GM12878 (cell line): ENCODE results near the gene TMED5. TPM values are rescaled to one million over a fixed set of nuclear protein-coding genes. Genes with fewer than 3 reads are reported as not detected.

Experiments
- ATAC-seq: fragments of 200-7000 bp; cut with Tn5 transposase; 3 replicates; pipeline ENCODE4 v1.9.1; 2020; ENCODE audit warnings: mild to moderate bottlenecking, moderate library complexity
- BruUV-seq: library from RNA; stranded (reverse); fragments of 400-500 nt; replicated peaks from 2 replicates; lab custom pipeline; 2021; lab: Mats Ljungman, UMichigan
- CTCF ChIA-PET: fragments of 300-600 bp; sonication (Branson Sonifier 250); formaldehyde crosslinking; extraction: SDS; loops from one replicate; lab custom pipeline; 2021; ENCODE audit warnings: inconsistent platforms; lab: Yijun Ruan, JAX
- POLR2A ChIA-PET: fragments of 350-600 bp; formaldehyde crosslinking; extraction: SDS; loops from one replicate; lab custom pipeline; 2021; ENCODE audit warnings: inconsistent platforms; lab: Charles Lee
- RAD21 ChIA-PET: fragments of 300-600 bp; sonication (Branson Sonifier 250); formaldehyde crosslinking; loops from one replicate; lab custom pipeline; 2023; ENCODE audit warnings: antibody characterized with exemption; ENCODE audit not compliant: unreplicated experiment; lab: Charles Lee
- SMC1A ChIA-PET: fragments of 300-600 bp; sonication (Branson Sonifier 250); formaldehyde crosslinking; loops from one replicate; lab custom pipeline; 2023; ENCODE audit not compliant: unreplicated experiment, uncharacterized antibody; lab: Charles Lee
- DNase-seq: peaks from one replicate; pipeline ENCODE4 v3.0.0-alpha.2; 2011; ENCODE audit warnings: low read depth, low spot score
- FAIRE-seq: peaks from 3 replicates; lab custom pipeline; 2011; peaks lifted over from hg19 to GRCh38; lab: Jason Lieb, UNC
- H2AFZ ChIP-seq: 2 replicates; pipeline ENCODE4 v1.6.0; 2011; ENCODE audit warnings: low read depth, low read length, control low read depth; ENCODE audit not compliant: control insufficient read depth
- H3K27ac ChIP-seq: 2 replicates; pipeline ENCODE4 v1.5.1; 2011; ENCODE audit warnings: control low read depth; ENCODE audit not compliant: control insufficient read depth, insufficient read depth
- H3K27me3 ChIP-seq, 2 experiments: replicated peaks in 1 of 2; 2 replicates each; pipeline versions ENCODE4 v1.6.0 to v1.6.1; 2011; ENCODE audit warnings: low read length in 1 of 2; ENCODE audit not compliant: control insufficient read depth in 2 of 2, insufficient read depth in 2 of 2
- H3K36me3 ChIP-seq, 2 experiments: 2 replicates each; pipeline ENCODE4 v1.5.1; 2011; ENCODE audit warnings: low read length in 1 of 2; ENCODE audit not compliant: control insufficient read depth in 2 of 2, insufficient read depth in 2 of 2
- H3K4me1 ChIP-seq: 2 replicates; pipeline ENCODE4 v1.6.1; 2011; ENCODE audit warnings: mild to moderate bottlenecking, low read length, moderate library complexity, mixed read lengths; ENCODE audit not compliant: control insufficient read depth, insufficient read depth
- H3K4me2 ChIP-seq: 2 replicates; pipeline ENCODE4 v1.6.0; 2011; ENCODE audit warnings: control low read depth; ENCODE audit not compliant: control insufficient read depth, insufficient read depth
- H3K4me3 ChIP-seq: fragments of 200-600 bp; sonication (generic); 2 replicates; pipeline ENCODE4 v1.5.1; 2016
- H3K79me2 ChIP-seq: 2 replicates; pipeline ENCODE4 v1.6.0; 2011; ENCODE audit warnings: low read length; ENCODE audit not compliant: control insufficient read depth, insufficient read depth
- H3K9ac ChIP-seq: 2 replicates; pipeline ENCODE4 v1.8.0; 2011; ENCODE audit warnings: low read length, control low read depth, mixed read lengths; ENCODE audit not compliant: control insufficient read depth, insufficient read depth
- H3K9me3 ChIP-seq: replicated peaks from 3 replicates; pipeline ENCODE4 v1.5.1; 2011; ENCODE audit warnings: mild to moderate bottlenecking, low read length; ENCODE audit not compliant: control insufficient read depth, insufficient read depth
- H4K20me1 ChIP-seq: 2 replicates; pipeline ENCODE4 v1.6.0; 2011; ENCODE audit not compliant: control insufficient read depth, insufficient read depth
- BCL3 ChIP-seq: IDR thresholded peaks from 2 replicates; pipeline ENCODE4 v1.6.1; 2011; ENCODE audit warnings: borderline replicate concordance, low read depth, mild to moderate bottlenecking, moderate library complexity, low read length; ENCODE audit not compliant: insufficient read depth, poor library complexity, severe bottlenecking
- CHD2 ChIP-seq: IDR thresholded peaks from 2 replicates; pipeline ENCODE4 v1.6.1; 2011; ENCODE audit warnings: low read depth, low read length, improper control_type of control experiment, borderline replicate concordance
- EED ChIP-seq: sonication (generic); IDR thresholded peaks from 2 replicates; pipeline ENCODE4 v1.6.1; 2016; ENCODE audit warnings: antibody characterized with exemption, low read depth
- JUND ChIP-seq: IDR thresholded peaks from 2 replicates; pipeline ENCODE4 v1.6.1; 2012; ENCODE audit warnings: low read depth, mild to moderate bottlenecking, low read length, improper control_type of control experiment, moderate library complexity
- KLF5 ChIP-seq: fragments of 450-650 bp; IDR thresholded peaks from 2 replicates; pipeline ENCODE4 v1.6.1; 2014; ENCODE audit warnings: mild to moderate bottlenecking; ENCODE audit not compliant: partially characterized antibody
- SP1 ChIP-seq: IDR thresholded peaks from one replicate; pipeline ENCODE4 v1.6.1; 2011; ENCODE audit warnings: low read depth, low read length
- SPI1 ChIP-seq: IDR thresholded peaks from 2 replicates; pipeline ENCODE4 v1.6.1; 2011; ENCODE audit warnings: low read depth, mild to moderate bottlenecking, low read length, moderate library complexity, borderline replicate concordance; ENCODE audit not compliant: insufficient read depth
- TARDBP ChIP-seq: IDR thresholded peaks from 2 replicates; pipeline ENCODE4 v1.6.1; 2016; ENCODE audit warnings: borderline replicate concordance
- ZBTB4 ChIP-seq: fragments of 450-650 bp; formaldehyde crosslinking; IDR thresholded peaks from 2 replicates; pipeline ENCODE4 v1.4.0; 2022; ENCODE audit warnings: mild to moderate bottlenecking, moderate library complexity
- WGBS: methylation state at CpG from one replicate; pipeline ENCODE4 v1.1.6; 2016; ENCODE audit warnings: low lambda C conversion rate; ENCODE audit not compliant: insufficient replicate concordance, insufficient coverage; ENCODE audit errors: missing lambda C conversion rate; 5-methylcytosine and 5-hydroxymethylcytosine counted together
- in situ Hi-C: fragments of 300-500 bp; cut with MboI; formaldehyde crosslinking; loops from 9 replicates; pipeline ENCODE4 v1.14.3; 2018; ENCODE audit warnings: mixed read lengths
- intact Hi-C: fragments of 100-400 bp; cut with micrococcal nuclease; formaldehyde crosslinking; loops from one replicate; pipeline ENCODE4 v1.14.2; 2022; ENCODE audit not compliant: unreplicated experiment
- polyA plus RNA-seq, 11 experiments: library from polyadenylated mRNA; depleted of rRNA in 4 of 11; unstranded in 6 of 11; stranded (reverse) in 5 of 11; fragments of >200 nt; fragmentation: Nextera tagmentation in 4 of 11; fragmentation: Illumina TruSeq in 1 of 11; extraction: Ambion mirVana in 4 of 11; extraction: Trizol in 1 of 11; gene quantifications; 1 replicate in 1 of 11; 2 replicates in 10 of 11; pipeline versions ENCODE4 v1.2.1 to v1.2.3, GENCODE V29; 2011 to 2016; ENCODE audit warnings: inconsistent platforms in 2 of 11, missing spikeins in 2 of 11, low read depth in 1 of 11
- total RNA-seq, 4 experiments: library from RNA; depleted of rRNA in 3 of 4; stranded (reverse); fragments of >200 nt in 3 of 4; fragmentation: Illumina TruSeq in 1 of 4; extraction: Trizol in 1 of 4; gene quantifications; 2 replicates each; pipeline versions ENCODE4 v1.2.1 to v1.2.3, GENCODE V29; 2013 to 2021

The TMED5 gene
- total and polyA plus RNA-seq, 10 of the 15 experiments (the other 5 are each of a cell fraction or from before 2014, with no cell fraction given): 18.5 to 80.6 (median 54.0) TPM

GRCh38 chr1:93199150-93199549, 18.9 kb upstream of the TMED5 start:
- H2AFZ ChIP-seq: no peak overlapping the region
- H3K27me3 ChIP-seq: no peaks in the 10 kb centered on the region
- intact Hi-C loops: no loop called here
- no peak overlapping the region for H3K9ac ChIP-seq
- no peak for FAIRE-seq
- in situ Hi-C loops: no loop called here
- 98% methylated on average over 9 of the region's 9 CpGs for WGBS
- RAD21 ChIA-PET: no interaction called here
- TF ChIP-seq ZBTB4 (CRISPR knock-in tag): no peak
- TF ChIP-seq SP1: no peak
- no peak for TF ChIP-seq JUND
- TF ChIP-seq BCL3: no peak
- TF ChIP-seq KLF5: no peak
- no peak for TF ChIP-seq EED
- no peak for TF ChIP-seq CHD2
- no peak for TF ChIP-seq TARDBP
- no peak for TF ChIP-seq SPI1
- TF ChIP-seq, all 136 proteins: peak for 0
- H3K4me3 ChIP-seq: no peak overlapping the region
- BruUV-seq: no TSS peak
- peaks cover 5 to 6% of the 10 kb centered on the region in 2 experiments; a peak in 3 of 4 replicates for H3K36me3 ChIP-seq
- no peaks in the 10 kb centered on the region for H3K79me2 ChIP-seq
- DNase-seq: no peak
- CTCF ChIA-PET: interaction anchor here (0.8 kb wide), 1 partner anchor 205 kb away, joined by 3 read pairs; no protein-coding TSS in a partner anchor
- H3K4me1 ChIP-seq: no peaks in the 10 kb centered on the region
- ATAC-seq: no peak; the same call in 2 of the 3 replicates
- no peak overlapping the region for H3K27ac ChIP-seq
- SMC1A ChIA-PET: interaction anchor here (0.9 kb wide), 1 partner anchor 71 kb away, joined by 4 read pairs; no protein-coding TSS in a partner anchor
- no peaks in the 10 kb centered on the region for H3K9me3 ChIP-seq
- no peak overlapping the region for H3K4me2 ChIP-seq
- POLR2A ChIA-PET: no interaction called here
- no peaks in the 10 kb centered on the region for H4K20me1 ChIP-seq
